PFSK-1 (cell line): ENCODE measurements around the gene KAT2B. TPM values are rescaled to one million over a fixed set of nuclear protein-coding genes. Genes with fewer than 3 reads are reported as not detected.

Experiments
- FOXP2 ChIP-seq: optimal IDR thresholded peaks from 2 replicates; pipeline ENCODE3; 2011; ENCODE audit warnings: borderline replicate concordance, control low read depth, inconsistent platforms; ENCODE audit not compliant: insufficient read depth; ENCODE audit errors: extremely low read length, extremely low read depth
- POLR2AphosphoS5 ChIP-seq: IDR thresholded peaks from 2 replicates; pipeline ENCODE4 v1.6.1; 2012; ENCODE audit warnings: low read depth, mild to moderate bottlenecking, control low read depth, low read length, moderate library complexity
- REST ChIP-seq, 2 experiments: IDR thresholded peaks; 2 replicates each; pipeline versions ENCODE4 v1.6.1 to v1.8.0; 2011 to 2012; ENCODE audit warnings: low read depth in 2 of 2, low read length in 2 of 2, control low read depth in 1 of 2, inconsistent platforms in 1 of 2, mild to moderate bottlenecking in 1 of 2, moderate library complexity in 1 of 2; ENCODE audit not compliant: insufficient read depth in 1 of 2
- SIN3A ChIP-seq: IDR thresholded peaks from 2 replicates; pipeline ENCODE4 v1.6.1; 2012; ENCODE audit warnings: mild to moderate bottlenecking, low read length, moderate library complexity, borderline replicate concordance; ENCODE audit not compliant: insufficient read depth
- TAF1 ChIP-seq: IDR thresholded peaks from 2 replicates; pipeline ENCODE4 v1.6.1; 2012; ENCODE audit warnings: low read length, control low read depth, borderline replicate concordance; ENCODE audit not compliant: insufficient read depth
- polyA plus RNA-seq: library from polyadenylated mRNA; unstranded; fragments of >200 nt; gene quantifications from one replicate; pipeline ENCODE4 v1.2.1, GENCODE V29; 2012; ENCODE audit warnings: low read depth, missing spikeins; ENCODE audit not compliant: insufficient read length

KAT2B gene
- 5.4 TPM for polyA plus RNA-seq

GRCh38 chr3:20039765-20040547 lies at the start of gene KAT2B:
TSS of gene KAT2B (plus strand) at chr3:20040446. CDS start at chr3:20040478, 32 bp downstream.
- TF ChIP-seq REST (IDR thresholded peaks at IDR 0.05; ENCODE audit: insufficient read depth in 1 of 2, low read depth in 2 of 2, low read length in 2 of 2) = no peak
- TF ChIP-seq FOXP2 = no peak
- TF ChIP-seq POLR2AphosphoS5 = no peak
- no peak for TF ChIP-seq SIN3A
- no peak for TF ChIP-seq TAF1

- TF ChIP-seq POLR2AphosphoS5 (no peak), FOXP2 (no peak), TAF1 (no peak), REST (IDR thresholded peaks at IDR 0.05; ENCODE audit: insufficient read depth in 1 of 2, low read depth in 2 of 2, low read length in 2 of 2) (no peak), SIN3A (no peak)
These were observed 45.5 kb upstream of the KAT2B start for GRCh38 chr3:19994796-19995195.

- TF ChIP-seq TAF1 (no peak), POLR2AphosphoS5 (no peak), SIN3A (no peak), FOXP2 (no peak), REST (IDR thresholded peaks at IDR 0.05; ENCODE audit: insufficient read depth in 1 of 2, low read depth in 2 of 2, low read length in 2 of 2) (no peak)
These were observed 42.7 kb upstream of the KAT2B start for GRCh38 chr3:19997502-19997901.

GRCh38 chr3:20001932-20002331 lies 38.3 kb upstream of the KAT2B start:
- TF ChIP-seq POLR2AphosphoS5 (no peak), REST (IDR thresholded peaks at IDR 0.05; ENCODE audit: insufficient read depth in 1 of 2, low read depth in 2 of 2, low read length in 2 of 2) (no peak), SIN3A (no peak), FOXP2 (no peak), TAF1 (no peak)
